H9 (cell line): ENCODE results near the gene STX8. TPM values are rescaled to one million over a fixed set of nuclear protein-coding genes. Genes with fewer than 3 reads are reported as not detected.

Experiments used
- DNase-seq: peaks from one replicate; pipeline ENCODE4 v3.0.0-alpha.2; 2017
- H2AFZ ChIP-seq: one replicate; pipeline ENCODE4 v1.6.1; 2013; ENCODE audit warnings: mild to moderate bottlenecking, low read length, control low read depth, moderate library complexity
- H2AK5ac ChIP-seq: 2 replicates; pipeline ENCODE4 v1.6.1; 2013; ENCODE audit warnings: low read length, control low read depth, mixed read lengths; ENCODE audit not compliant: insufficient read length
- H2BK120ac ChIP-seq: one replicate; pipeline ENCODE4 v1.6.1; 2013; ENCODE audit warnings: low read depth, mild to moderate bottlenecking, low read length, control low read depth, inconsistent platforms; ENCODE audit not compliant: poor library complexity, severe bottlenecking
- H2BK12ac ChIP-seq: 2 replicates; pipeline ENCODE4 v1.6.1; 2013; ENCODE audit warnings: low read length, control low read depth, mixed read lengths, low read depth; ENCODE audit not compliant: insufficient read length
- H2BK15ac ChIP-seq: 2 replicates; pipeline ENCODE4 v1.6.1; 2013; ENCODE audit warnings: low read depth, low read length, control low read depth
- H2BK20ac ChIP-seq: one replicate; pipeline ENCODE4 v1.6.1; 2013; ENCODE audit warnings: low read depth, mild to moderate bottlenecking, low read length, control low read depth, inconsistent platforms; ENCODE audit not compliant: poor library complexity, severe bottlenecking
- H2BK5ac ChIP-seq: 2 replicates; pipeline ENCODE4 v1.6.1; 2013; ENCODE audit warnings: low read length, control low read depth, mixed read lengths; ENCODE audit not compliant: insufficient read length
- H3K14ac ChIP-seq: 2 replicates; pipeline ENCODE4 v1.6.1; 2013; ENCODE audit warnings: low read length, control low read depth; ENCODE audit not compliant: insufficient read depth
- H3K18ac ChIP-seq: 2 replicates; pipeline ENCODE4 v1.6.1; 2013; ENCODE audit warnings: low read depth, mild to moderate bottlenecking, mixed read lengths, low read length, control low read depth; ENCODE audit not compliant: insufficient read length
- H3K23ac ChIP-seq: 2 replicates; pipeline ENCODE4 v1.6.1; 2013; ENCODE audit warnings: low read length, control low read depth, mixed read lengths, low read depth; ENCODE audit not compliant: insufficient read length
- H3K23me2 ChIP-seq: 2 replicates; pipeline ENCODE4 v1.6.1; 2013; ENCODE audit warnings: low read depth, mild to moderate bottlenecking, mixed read lengths, low read length, control low read depth; ENCODE audit not compliant: insufficient read length, poor library complexity, severe bottlenecking
- H3K27ac ChIP-seq: 2 replicates; pipeline ENCODE4 v1.5.1; 2013; ENCODE audit warnings: low read length, control low read depth, mixed read lengths, low read depth; ENCODE audit not compliant: insufficient read length
- H3K27me3 ChIP-seq: 2 replicates; pipeline ENCODE4 v1.6.1; 2013; ENCODE audit warnings: low read length, control low read depth, inconsistent platforms; ENCODE audit not compliant: insufficient read depth
- H3K4ac ChIP-seq: 2 replicates; pipeline ENCODE4 v1.6.1; 2013; ENCODE audit warnings: low read depth, mild to moderate bottlenecking, control low read depth, inconsistent platforms, low read length, moderate library complexity
- H3K4me1 ChIP-seq: 2 replicates; pipeline ENCODE4 v1.6.1; 2013; ENCODE audit warnings: low read length, control low read depth, inconsistent platforms; ENCODE audit not compliant: insufficient read depth
- H3K4me2 ChIP-seq: 2 replicates; pipeline ENCODE4 v1.6.1; 2013; ENCODE audit warnings: low read length, control low read depth, mixed read lengths; ENCODE audit not compliant: insufficient read length, insufficient read depth
- H3K56ac ChIP-seq: 2 replicates; pipeline ENCODE4 v1.6.1; 2013; ENCODE audit warnings: low read depth, mild to moderate bottlenecking, mixed read lengths, low read length, control low read depth; ENCODE audit not compliant: insufficient read length
- H3K79me1 ChIP-seq: 2 replicates; pipeline ENCODE4 v1.6.1; 2013; ENCODE audit warnings: low read depth, mild to moderate bottlenecking, moderate library complexity, low read length, control low read depth, inconsistent platforms; ENCODE audit not compliant: insufficient read depth, poor library complexity, severe bottlenecking
- H3K79me2 ChIP-seq: 2 replicates; pipeline ENCODE4 v1.6.1; 2013; ENCODE audit warnings: low read length, control low read depth, inconsistent platforms; ENCODE audit not compliant: insufficient read depth
- H3K9ac ChIP-seq: 2 replicates; pipeline ENCODE4 v1.6.1; 2013; ENCODE audit warnings: low read length, control low read depth, mixed read lengths; ENCODE audit not compliant: insufficient read length; ENCODE audit errors: extremely low read depth
- H3K9me3 ChIP-seq: one replicate; pipeline ENCODE4 v1.6.1; 2013; ENCODE audit warnings: low read depth, low read length, inconsistent platforms; ENCODE audit not compliant: control insufficient read depth
- H3T11ph ChIP-seq: one replicate; pipeline ENCODE4 v1.6.1; 2013; ENCODE audit warnings: mild to moderate bottlenecking, low read length, control low read depth, inconsistent platforms
- H4K20me1 ChIP-seq: one replicate; pipeline ENCODE4 v1.6.1; 2013; ENCODE audit not compliant: control insufficient read depth, insufficient read length, insufficient read depth
- H4K5ac ChIP-seq: 2 replicates; pipeline ENCODE4 v1.6.1; 2013; ENCODE audit warnings: low read depth, mild to moderate bottlenecking, mixed read lengths, low read length, control low read depth; ENCODE audit not compliant: insufficient read length
- H4K8ac ChIP-seq: replicated peaks from 2 replicates; pipeline ENCODE4 v1.6.1; 2013; ENCODE audit warnings: low read length, control low read depth, mixed read lengths, low read depth; ENCODE audit not compliant: insufficient read length
- H4K91ac ChIP-seq: 2 replicates; pipeline ENCODE4 v1.6.1; 2013; ENCODE audit warnings: low read depth, mild to moderate bottlenecking, moderate library complexity, mixed read lengths, low read length, control low read depth; ENCODE audit not compliant: insufficient read length
- H3K27ac Mint-ChIP-seq, 3 experiments: 2 replicates in 2 of 3; 3 replicates in 1 of 3; pipeline ENCODE4 v1.8.0; 2020 to 2021; ENCODE audit warnings: mixed read lengths in 3 of 3, mild to moderate bottlenecking in 1 of 3, moderate library complexity in 1 of 3
- H3K27me3 Mint-ChIP-seq: 2 replicates; pipeline ENCODE4 v1.8.0; 2021; ENCODE audit warnings: low read depth, mild to moderate bottlenecking, moderate library complexity, mixed read lengths
- H3K36me3 Mint-ChIP-seq, 3 experiments: 2 replicates in 2 of 3; 3 replicates in 1 of 3; pipeline ENCODE4 v1.8.0; 2020 to 2021; ENCODE audit warnings: low read depth in 3 of 3, mixed read lengths in 3 of 3; ENCODE audit not compliant: insufficient read depth in 1 of 3
- H3K4me1 Mint-ChIP-seq, 2 experiments: 2 replicates each; pipeline ENCODE4 v1.8.0; 2020; ENCODE audit warnings: mixed read lengths in 2 of 2
- H3K4me3 Mint-ChIP-seq, 2 experiments: 2 replicates in 1 of 2; 3 replicates in 1 of 2; pipeline ENCODE4 v1.8.0; 2020 to 2021; ENCODE audit warnings: mild to moderate bottlenecking in 2 of 2, mixed read lengths in 2 of 2, moderate library complexity in 1 of 2
- H3K9me3 Mint-ChIP-seq, 2 experiments: 2 replicates in 1 of 2; 3 replicates in 1 of 2; pipeline ENCODE4 v1.8.0; 2020; ENCODE audit warnings: mild to moderate bottlenecking in 2 of 2, mixed read lengths in 2 of 2, moderate library complexity in 1 of 2
- CTCF ChIP-seq: fragments of 200-600 bp; sonication (generic); conservative IDR thresholded peaks from 3 replicates; pipeline ENCODE4 v1.8.0; 2021; ENCODE audit warnings: antibody characterized with exemption, mild to moderate bottlenecking
- WGBS: extraction: QIAGEN DNeasy Blood & Tissue Kit; methylation state at CpG from one replicate; pipeline ENCODE4 v1.1.7; 2013; ENCODE audit warnings: missing lambda C conversion rate, low lambda C conversion rate, mixed read lengths; ENCODE audit not compliant: insufficient read length; ENCODE audit errors: extremely low coverage; 5-methylcytosine and 5-hydroxymethylcytosine counted together
- total RNA-seq: library from RNA; stranded (reverse); gene quantifications from 2 replicates; pipeline ENCODE4 v1.2.1, GENCODE V29; 2021

The STX8 gene
- total RNA-seq, 1 experiment from 2014 or later, result 55.1 TPM

- H4K91ac ChIP-seq, result no peak overlapping the region
- H2AK5ac ChIP-seq, result no peak overlapping the region
- H2BK120ac ChIP-seq, result no peak overlapping the region
- no peak overlapping the region for H3K27ac ChIP-seq
- no peak overlapping the region for H3T11ph ChIP-seq
- H2BK5ac ChIP-seq, result no peak overlapping the region
- H3K23ac ChIP-seq, result no peak overlapping the region
- Mint-ChIP-seq H3K27ac (no peak overlapping the region), H3K36me3 (peaks cover 0 to 2% (median 0%) of the 10 kb centered on the region in 3 experiments; a peak in 1 of 7 replicates), H3K27me3 (peaks cover 17% of the 10 kb centered on the region), H3K4me3 (peak overlapping the region; percentile 63 to 66), H3K9me3 (no peaks in the 10 kb centered on the region), H3K4me1 (peaks cover 24 to 44% of the 10 kb centered on the region in 2 experiments)
- no peak overlapping the region for H3K56ac ChIP-seq
- H3K23me2 ChIP-seq, result peaks cover 8% of the 10 kb centered on the region
- H3K18ac ChIP-seq, result no peak overlapping the region
- DNase-seq, result no peak
- H3K4me2 ChIP-seq, result no peak overlapping the region
- no peak overlapping the region for H3K9ac ChIP-seq
- H2BK20ac ChIP-seq, result no peak overlapping the region
- no peaks in the 10 kb centered on the region for H3K79me2 ChIP-seq
- no peak overlapping the region for H2AFZ ChIP-seq
- H4K5ac ChIP-seq, result no peak overlapping the region
- H3K9me3 ChIP-seq, result no peaks in the 10 kb centered on the region
- H3K14ac ChIP-seq, result no peak overlapping the region
- no peak overlapping the region for H4K8ac ChIP-seq
- no peaks in the 10 kb centered on the region for H3K27me3 ChIP-seq
- no peak overlapping the region for H3K4ac ChIP-seq
- no peak overlapping the region for H2BK12ac ChIP-seq
- H4K20me1 ChIP-seq, result no peaks in the 10 kb centered on the region
- H3K4me1 ChIP-seq, result peaks cover 2% of the 10 kb centered on the region; the same call in 1 of the 2 replicates
- no peak overlapping the region for H2BK15ac ChIP-seq
- no CpG with 5 or more reads among the region's 12 CpGs for WGBS
- H3K79me1 ChIP-seq, result no peaks in the 10 kb centered on the region
- TF ChIP-seq CTCF, result no peak
Observed at GRCh38 chr17:9238340-9239245, 337.0 kb downstream of the STX8 start.
